ENCODE results near the gene NUP98.
"Not testable (repeated sequence)": the region's sequence is repeated elsewhere in the genome, so short reads cannot be mapped to it uniquely, and the experiment has no call there.

The NUP98 gene

DNA sequence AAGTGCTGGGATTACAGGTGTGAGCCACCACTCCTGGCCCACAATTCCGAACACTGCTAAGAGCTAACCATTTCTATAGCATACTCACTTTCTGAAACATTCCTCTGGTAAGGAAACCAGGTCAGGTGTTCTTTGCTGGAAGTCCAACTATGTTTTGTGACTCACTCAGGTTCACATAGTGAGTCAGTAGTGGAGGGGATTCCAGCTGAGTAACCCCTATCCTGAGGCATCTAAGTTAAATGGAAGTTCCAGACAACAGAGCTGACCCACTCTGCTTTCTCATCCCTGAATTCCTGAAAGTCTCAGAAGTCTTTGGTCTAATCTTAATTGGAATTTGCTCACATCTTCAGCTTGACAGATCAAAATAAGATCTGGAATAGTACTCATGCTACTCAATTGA lies 123.2 kb downstream of the NUP98 start:
- DNase-seq (ENCODE audit: low read depth in 1 of 2, low spot score in 1 of 2) = no peak

DNA sequence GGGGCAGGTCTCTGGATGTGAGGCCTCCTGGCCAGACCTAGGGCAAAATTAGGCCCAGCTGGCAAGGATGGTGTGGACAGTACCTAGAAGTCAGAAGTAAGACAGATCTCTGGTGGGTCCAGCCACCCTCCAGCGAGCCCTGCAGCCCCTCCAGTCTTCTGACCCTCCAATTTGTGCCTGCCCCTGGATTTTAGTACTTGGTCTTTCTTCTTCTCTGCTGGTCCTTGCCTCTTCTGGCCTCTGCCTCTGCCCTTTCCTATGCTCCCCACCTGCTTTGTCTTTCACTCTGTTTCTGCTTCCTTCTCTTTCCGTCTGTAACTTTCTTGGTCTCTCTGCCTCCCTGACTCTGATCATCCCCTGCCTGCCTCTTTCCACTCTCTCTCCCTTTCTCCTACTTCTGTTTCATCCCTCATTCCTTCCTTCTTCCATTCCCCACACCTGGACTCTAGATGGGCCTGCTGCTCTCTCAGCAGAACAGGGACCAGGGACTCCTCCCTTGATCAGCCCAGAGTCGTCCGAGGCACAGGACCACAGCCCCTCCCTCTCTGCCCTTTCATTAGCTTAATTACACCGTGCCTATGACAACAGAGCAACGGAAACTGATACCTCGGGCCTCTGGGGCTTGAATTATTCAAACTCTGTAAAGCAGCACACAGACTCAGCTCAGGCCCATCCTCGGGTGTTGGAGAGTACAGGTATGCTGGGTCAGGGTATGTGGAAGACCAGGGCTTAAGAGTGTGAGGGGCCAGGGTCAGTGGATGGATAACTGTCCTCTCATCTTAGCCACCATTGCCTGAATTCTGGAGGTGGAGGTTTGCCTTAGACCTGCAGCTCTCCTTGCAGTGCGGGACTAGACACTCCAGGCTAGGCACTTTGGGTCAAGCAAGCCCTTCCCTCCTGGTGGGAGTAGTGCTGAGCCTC lies 125.8 kb downstream of the NUP98 start, which contains the start of gene CHRNA10:
Gene CHRNA10, minus strand, starts transcription at position 51 of the 921 bp plus-strand sequence. CDS start 72 bp downstream, outside the sequence.
- no peak for DNase-seq (ENCODE audit: low read depth in 1 of 2, low spot score in 1 of 2)

DNA sequence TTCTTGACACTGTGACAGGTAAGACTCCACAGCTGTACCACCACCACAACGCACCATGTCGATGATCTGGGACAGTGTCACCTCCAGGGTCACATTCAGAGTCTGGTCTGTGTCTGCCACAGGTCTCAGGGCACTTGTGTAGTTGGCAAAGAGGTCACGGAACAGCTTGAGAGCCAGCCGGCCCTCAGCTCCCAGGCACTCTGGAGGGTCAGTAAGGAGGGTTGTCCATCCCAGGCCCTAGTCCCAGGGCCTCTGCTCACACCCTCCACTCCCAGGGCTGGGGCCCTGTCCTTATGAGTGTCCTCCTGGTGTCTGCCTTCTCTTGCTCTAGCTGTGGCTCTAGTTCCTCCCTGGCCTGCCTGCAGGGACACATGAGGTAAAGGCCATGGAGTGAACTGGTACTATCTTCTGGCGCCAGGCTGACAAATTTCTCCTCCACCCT lies 127.6 kb downstream of the NUP98 start:
- DNase-seq (ENCODE audit: low read depth in 1 of 2, low spot score in 1 of 2) = no peak

DNA sequence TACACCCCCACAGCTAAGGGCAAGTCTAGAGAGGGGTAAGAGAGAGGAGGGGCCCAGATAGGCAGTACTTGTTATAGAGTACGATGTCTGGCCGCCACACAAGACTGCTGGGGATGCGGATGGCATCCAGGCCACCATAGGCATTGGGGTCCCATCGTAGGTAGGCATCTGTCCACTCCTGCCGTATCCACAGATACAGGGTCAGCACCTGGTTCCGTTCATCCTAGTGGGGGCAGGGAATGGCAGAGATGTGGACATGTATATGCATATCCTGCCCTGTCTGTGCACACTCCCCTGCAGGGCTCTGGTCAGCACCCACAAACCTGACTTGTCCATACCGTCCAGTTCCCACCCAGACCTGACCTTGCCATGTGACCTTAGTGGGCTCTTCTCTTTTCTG lies 128.2 kb downstream of the NUP98 start:
- no peak for DNase-seq (ENCODE audit: low read depth in 1 of 2, low spot score in 1 of 2)

DNA sequence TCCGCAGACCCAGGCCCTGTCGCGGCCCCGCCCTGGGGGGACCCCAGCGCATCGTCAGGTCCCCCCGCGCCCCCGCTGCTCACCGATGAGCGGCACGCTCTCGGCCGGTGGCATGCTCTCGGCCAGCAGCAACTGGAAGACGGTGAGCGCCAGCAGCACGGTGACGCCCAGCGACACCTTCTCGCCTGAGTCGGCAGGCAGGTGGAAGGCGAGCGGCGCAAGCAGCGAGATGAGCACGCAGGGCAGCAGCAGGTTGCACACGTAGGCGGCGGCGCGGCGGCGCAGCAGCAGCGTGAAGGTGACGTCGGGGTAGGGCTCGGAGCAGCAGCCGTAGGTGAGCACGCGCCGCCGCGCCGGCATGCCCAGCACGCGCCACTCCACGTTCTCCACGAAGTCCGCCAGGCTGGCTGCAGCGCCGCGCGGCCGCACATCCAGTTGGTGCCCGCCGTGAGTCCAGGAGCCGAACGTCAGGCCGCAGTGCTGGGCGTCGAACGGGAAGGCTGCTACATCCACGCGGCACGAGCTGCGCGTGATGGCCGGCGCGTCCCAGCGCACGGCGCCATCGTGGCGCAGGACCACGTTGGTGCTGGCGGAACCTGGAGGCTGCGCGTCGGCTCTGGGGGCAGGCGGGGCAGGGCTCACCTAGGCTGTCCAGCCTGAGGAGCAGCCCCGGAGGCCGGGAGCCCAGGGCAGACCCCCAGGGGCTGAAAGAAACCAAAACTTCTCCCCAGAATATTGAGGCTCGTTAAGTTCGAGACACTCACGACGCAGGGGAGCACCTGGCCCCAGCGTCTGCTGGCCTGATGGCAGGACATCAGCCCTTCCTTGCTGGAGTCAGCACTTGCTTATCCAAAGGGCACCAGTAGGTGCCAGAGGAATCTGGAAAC lies 130.0 kb downstream of the NUP98 start:
- no peak for DNase-seq (ENCODE audit: low read depth in 1 of 2, low spot score in 1 of 2)

DNA sequence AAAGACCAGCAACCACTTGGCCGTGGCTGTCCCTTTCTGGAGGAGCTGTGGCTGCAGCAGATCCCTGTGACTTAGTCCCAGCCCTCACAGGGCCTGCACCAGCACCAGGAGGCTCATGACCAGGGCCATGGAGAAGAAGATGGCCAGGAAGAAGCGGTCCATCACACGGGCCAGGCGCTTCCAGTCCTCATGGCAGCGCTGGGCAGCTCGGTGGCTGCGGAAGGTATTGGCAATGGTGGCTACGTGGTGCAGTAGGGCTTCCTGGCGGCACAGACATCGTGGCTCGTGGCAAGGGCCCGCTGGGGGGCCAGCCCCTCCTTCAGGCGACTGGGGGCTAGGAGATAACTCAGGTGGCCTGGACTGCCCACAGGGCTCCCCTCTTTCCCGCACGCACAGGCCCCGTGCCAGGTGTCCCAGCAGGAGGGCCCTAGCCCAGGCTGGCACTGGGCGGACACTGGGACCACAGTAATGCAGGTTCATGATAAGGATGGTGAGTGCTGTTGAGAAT lies 131.3 kb downstream of the NUP98 start:
- no peak for DNase-seq (ENCODE audit: low read depth in 1 of 2, low spot score in 1 of 2)

DNA sequence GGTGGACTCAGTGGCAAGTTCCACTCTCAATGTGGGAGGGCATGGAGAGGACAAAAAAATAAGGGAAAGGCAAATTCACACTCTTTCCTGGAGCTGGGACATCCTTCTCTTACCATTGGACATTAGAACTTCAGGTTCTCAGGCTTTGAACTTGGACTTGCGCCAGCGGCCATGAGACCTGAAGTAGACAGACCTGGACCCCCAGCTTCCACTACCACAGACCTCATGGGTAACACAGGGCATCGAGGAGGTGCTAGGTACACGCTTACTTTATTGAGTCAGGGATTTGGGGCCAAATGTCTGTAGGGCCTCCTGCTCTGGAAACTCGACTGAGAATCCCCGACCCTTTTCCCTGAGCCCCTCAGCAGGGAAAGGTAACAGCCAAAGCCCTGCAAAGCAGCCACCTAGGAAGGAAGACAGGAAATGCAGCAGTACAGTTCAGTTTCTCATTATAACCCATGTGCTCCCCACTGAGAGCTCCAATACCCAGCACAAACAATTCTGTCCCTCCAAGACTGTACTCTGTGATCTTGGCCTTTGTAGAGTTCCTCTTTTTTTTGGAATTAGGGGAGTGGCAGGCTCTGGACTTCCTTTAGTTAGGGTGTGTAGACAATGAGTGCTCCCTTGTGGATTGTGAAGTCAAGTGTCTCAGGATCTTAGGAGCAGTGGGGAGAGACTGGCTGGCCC lies 131.9 kb downstream of the NUP98 start:
- no peak for DNase-seq (ENCODE audit: low read depth in 1 of 2, low spot score in 1 of 2)

DNA sequence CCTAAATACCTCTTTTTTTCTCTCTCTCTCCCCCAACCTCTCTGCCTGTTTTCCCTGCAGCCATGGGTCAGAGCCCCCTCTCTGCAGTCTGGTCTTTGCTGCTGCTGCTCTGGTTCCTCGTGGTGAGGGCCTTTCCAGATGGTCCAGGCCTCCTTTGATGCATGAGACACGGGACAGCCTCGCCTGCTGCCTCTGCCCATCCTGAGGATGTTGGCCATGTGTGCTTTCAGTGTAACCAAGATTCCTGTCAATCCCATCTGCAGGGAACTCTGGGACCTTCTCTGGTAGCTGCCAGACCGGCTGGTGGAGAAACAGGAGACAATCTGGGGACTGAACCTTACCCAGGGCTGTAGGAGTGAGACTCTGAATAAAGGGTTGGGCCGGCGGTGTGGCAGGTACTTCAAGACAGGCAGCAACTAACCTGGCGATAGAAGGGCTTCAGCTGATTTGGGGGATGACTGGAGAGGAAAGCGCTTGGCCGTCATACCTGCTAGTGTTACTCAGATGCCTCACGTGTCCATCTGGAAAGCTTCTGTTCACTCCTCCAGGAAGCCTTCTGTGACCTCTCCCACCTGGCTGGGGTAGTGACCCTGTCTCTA lies 133.2 kb downstream of the NUP98 start:
- DNase-seq (ENCODE audit: low read depth in 1 of 2, low spot score in 1 of 2) = no peak

DNA sequence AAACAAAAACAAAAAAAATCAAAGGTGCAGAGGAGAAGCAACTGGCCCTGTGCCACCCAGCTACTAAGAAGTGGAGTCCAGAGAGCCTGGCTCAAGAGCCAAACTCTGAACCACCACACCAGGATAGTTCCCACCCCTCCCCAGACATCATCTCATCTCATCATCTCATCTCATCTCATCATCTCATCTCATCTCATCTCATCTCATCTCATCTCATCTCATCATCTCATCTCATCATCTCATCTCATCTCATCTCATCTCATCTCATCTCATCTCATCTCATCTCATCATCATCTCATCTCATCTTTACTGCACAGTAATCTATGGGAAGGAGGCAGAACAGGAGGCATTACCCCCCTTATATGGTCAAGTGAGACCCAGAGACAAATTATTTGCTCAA lies 134.5 kb downstream of the NUP98 start:
- DNase-seq (ENCODE audit: low read depth in 1 of 2, low spot score in 1 of 2) = no peak

DNA sequence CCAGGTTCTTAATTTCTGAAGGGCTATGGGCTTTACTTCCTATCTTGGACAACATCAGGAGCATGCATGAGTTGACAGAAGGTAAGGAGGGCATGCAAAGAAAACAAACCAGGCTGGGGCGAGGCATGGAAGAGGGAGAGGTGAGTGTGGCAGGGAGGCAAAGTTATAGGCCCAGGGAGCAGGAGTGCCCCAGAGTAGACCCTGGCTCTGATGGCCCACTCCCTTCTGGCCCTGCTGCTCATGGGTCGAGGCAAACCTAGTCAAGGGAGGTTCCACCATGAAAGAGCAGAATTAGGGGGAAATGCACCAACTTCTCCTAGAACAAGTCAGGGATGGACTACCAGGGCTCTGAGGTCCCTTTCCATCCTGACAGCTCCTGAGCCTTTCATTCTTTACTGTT lies 136.4 kb downstream of the NUP98 start:
- no peak for DNase-seq (ENCODE audit: low read depth in 1 of 2, low spot score in 1 of 2)

DNA sequence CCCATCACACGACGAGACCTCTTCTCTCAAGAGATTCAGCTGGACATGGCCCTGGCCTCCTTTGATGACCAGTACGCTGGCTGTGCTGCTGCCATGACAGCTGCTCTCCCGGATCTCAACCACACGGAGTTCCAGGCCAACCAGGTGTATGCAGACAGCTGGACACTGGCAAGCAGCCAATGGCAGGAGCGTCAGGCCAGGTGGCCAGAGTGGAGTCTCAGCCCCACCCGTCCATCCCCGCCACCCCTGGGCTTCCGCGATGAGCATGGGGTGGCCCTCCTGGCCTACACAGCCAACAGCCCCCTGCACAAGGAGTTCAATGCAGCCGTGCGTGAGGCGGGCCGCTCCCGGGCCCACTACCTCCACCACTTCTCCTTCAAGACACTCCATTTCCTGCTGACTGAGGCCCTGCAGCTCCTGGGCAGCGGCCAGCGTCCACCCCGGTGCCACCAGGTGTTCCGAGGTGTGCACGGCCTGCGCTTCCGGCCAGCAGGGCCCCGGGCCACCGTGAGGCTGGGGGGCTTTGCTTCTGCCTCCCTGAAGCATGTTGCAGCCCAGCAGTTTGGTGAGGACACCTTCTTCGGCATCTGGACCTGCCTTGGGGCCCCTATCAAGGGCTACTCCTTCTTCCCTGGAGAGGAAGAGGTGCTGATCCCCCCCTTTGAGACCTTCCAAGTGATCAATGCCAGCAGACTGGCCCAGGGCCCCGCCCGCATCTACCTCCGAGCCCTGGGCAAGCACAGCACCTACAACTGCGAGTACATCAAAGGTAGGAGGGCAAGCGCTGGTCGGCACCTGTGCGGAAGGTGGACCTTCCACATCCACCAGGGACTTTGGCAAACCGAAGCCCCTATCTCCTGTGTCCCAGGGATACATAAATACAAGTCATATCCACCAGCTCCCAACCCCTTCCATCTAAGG lies 137.5 kb downstream of the NUP98 start:
- no peak for DNase-seq (ENCODE audit: low read depth in 1 of 2, low spot score in 1 of 2)

DNA sequence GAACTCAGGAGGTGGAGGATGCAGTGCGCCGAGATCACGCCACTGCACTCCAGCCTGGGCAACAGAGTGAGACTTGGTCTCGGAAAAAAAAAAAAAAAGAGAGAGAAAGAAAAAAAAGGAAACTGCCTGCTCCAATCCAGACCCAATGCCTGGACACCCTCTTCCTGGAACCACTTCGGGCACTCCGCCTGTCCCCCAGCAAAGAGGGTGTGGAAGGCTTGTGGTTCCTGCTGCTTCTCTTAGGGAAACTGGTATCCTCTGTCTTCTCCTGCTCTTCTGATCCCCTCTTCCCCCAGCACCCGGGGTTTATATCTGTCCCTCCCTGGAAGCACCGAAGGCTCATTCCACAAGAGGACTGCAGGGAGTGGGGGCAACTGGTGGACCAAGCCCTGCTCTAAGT lies 139.1 kb downstream of the NUP98 start:
- no peak for DNase-seq (ENCODE audit: low read depth in 1 of 2, low spot score in 1 of 2)

DNA sequence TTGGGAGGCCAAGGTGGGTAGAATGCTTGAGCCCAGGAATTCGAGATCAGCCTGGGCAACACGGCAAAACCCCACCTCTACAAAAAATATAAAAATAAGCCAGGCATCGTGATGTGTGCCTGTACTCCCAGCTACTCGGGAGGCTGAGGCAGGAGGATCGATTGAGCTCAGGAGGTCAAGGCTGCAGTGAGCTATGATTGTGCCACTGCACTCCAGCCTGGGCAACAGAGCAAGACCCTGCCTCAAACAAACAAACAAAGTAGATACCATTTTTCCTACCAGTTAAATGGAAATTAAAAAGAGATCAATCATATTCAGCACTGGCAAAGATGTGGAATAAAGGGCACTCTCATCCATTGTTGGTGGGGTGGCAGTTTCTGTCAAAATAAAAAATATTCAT lies 140.0 kb downstream of the NUP98 start:
- not testable (repeated sequence) for DNase-seq (ENCODE audit: low read depth in 1 of 2, low spot score in 1 of 2)

DNA sequence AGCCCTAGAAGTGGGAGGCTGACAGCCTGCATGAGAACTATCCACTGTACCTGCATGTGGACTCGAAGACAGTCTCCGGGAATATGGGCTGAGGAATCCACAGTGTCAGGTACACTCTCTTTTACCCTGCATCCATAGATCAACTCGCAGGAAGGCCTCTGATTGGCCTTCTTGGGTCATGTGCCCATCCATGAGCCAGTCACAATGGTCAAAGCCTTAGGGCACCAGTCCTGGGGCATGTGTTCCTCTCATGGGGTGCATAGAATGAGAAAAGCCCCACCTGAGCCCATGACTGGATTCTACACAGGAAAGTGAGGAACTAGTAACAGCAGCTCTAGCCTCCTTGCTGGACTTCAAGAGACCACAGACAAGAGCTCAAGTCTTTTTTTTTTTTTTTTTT lies 141.8 kb downstream of the NUP98 start:
- DNase-seq (ENCODE audit: low read depth in 1 of 2, low spot score in 1 of 2) = no peak

DNA sequence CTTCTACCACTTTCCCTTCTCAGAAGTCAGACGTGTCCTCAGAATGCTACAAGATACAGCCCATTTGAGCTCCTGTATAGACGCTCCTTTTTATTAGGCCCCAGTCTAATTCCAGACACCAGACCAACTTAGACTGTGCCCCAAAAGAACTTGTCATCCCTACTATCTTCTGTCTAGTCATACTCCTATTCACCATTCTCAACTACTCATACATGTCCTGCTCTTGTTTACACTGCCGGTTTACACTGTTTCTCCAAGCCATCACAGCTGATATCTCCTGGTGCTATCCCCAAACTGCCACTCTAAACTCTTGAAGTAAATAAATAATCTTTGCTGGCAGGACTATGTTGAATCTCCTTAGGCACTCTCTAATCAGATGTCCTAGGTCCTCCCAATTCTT lies 144.8 kb downstream of the NUP98 start:
- DNase-seq (ENCODE audit: low read depth in 1 of 2, low spot score in 1 of 2) = not testable (repeated sequence)

DNA sequence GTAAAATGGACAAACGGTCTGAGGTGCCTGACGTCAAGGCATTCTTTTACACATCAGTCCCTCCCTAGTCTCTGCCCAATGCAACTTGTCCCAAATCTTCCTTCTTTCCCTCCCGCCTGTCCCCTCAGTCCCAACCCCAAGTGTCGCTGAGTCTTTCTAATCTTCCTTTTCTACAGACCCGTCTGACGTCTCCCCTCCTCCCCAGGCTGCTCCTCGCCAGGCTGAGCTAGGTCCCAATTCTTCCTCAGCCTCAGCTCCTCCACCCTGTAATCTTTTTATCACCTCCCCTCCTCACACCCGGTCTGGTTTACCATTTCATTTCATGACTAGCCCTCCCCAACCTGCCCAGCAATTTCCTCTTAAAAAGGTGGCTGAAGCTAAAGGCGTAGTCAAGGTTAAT lies 148.0 kb downstream of the NUP98 start:
- not testable (repeated sequence) for DNase-seq (ENCODE audit: low read depth in 1 of 2, low spot score in 1 of 2)

DNA sequence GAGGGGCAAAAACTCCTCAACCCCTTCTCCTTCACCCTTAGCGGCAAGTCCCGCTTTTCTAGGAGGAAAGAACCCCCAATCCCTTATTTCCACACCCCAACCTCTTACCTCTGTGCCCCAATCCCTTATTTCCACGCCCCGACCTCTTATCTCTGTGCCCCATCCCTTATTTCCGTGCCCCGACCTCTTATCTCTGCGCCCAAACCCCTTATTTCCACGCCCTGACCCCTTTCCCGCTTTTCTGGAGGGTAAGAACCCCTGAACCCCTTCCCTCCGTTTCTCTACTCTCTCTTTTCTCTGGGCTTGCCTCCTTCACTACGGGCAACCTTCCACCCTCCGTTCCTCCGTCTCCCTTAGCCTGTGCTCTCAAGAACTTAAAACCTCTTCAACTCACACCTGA lies 148.5 kb downstream of the NUP98 start:
- not testable (repeated sequence) for DNase-seq (ENCODE audit: low read depth in 1 of 2, low spot score in 1 of 2)

DNA sequence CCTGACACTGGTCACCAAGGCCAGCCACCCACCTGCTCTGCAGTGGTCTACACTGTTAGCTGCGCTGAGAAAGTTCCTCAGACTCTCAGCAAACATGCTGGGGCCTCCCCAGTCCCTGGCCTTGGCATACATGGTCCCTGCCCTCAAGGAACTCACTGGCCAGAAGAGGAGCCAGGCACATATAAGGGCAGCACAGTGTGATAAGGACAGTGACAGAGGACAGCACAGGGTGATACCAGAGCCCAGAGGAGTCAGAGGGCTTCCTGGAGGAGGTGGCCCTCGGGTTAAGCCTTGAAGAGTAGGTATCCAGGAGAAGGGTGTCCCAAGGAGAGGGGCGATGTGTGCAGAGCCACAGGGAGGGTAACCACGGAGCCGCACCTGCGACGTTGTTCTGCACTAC lies 151.8 kb downstream of the NUP98 start:
- DNase-seq (ENCODE audit: low read depth in 1 of 2, low spot score in 1 of 2) = no peak

DNA sequence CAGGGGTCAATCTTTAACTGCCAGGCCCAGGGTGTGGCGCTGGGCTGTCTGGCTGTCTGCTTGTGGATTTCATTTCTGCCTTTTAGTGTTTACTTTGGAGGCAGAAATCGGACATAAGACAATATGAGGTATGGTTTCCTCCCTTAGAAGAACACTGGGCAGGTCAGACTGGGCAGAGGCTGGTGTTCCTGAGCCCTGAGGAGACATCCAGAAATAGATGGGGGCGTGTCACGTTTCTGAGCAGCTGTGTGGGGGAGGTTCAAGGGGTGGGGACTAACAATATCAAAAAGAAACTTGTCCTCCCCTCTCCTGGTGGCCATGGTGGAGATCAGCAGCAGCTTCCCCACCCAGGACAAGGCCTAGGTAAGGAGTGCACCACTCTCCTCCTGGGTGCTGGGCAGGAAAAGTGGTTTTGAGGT lies 152.5 kb downstream of the NUP98 start, which contains the start of gene ART1:
Gene ART1, plus strand, starts transcription at position 312 of the 419 bp plus-strand sequence. CDS start 14,086 bp downstream, outside the sequence.
- no peak for DNase-seq (ENCODE audit: low read depth in 1 of 2, low spot score in 1 of 2)
